HG03469 (cell line): ENCODE data around the gene XRN2.
A peak's percentile ranks its signal among the peaks of the same experiment; 100 is the strongest.

ENCODE experiments used
- ATAC-seq: cut with Tn5 transposase; IDR thresholded peaks from one replicate; pipeline ENCODE4 v1.9.1; 2021; ENCODE audit warnings: mild to moderate bottlenecking, moderate library complexity, moderate number of reproducible peaks; ENCODE audit not compliant: unreplicated experiment

Gene XRN2

GRCh38 chr20:21291026-21291425 lies 12.1 kb upstream of the XRN2 start:
- ATAC-seq: no peak

GRCh38 chr20:21294755-21295154 lies 8.4 kb upstream of the XRN2 start:
- no peak for ATAC-seq

- no peak for ATAC-seq
Observed at GRCh38 chr20:21301940-21302663, 1.0 kb upstream of the XRN2 start.

- ATAC-seq: peak; percentile 24
Observed at GRCh38 chr20:21302664-21303060, 469 bp upstream of the XRN2 start.

- no peak for ATAC-seq
Observed at GRCh38 chr20:21303872-21304586, 898 bp downstream of the XRN2 start.

GRCh38 chr20:21308340-21308739 lies 5.2 kb downstream of the XRN2 start:
- no peak for ATAC-seq

GRCh38 chr20:21309678-21310467 lies 6.7 kb downstream of the XRN2 start:
- no peak for ATAC-seq

GRCh38 chr20:21312813-21313474 lies 9.8 kb downstream of the XRN2 start:
- ATAC-seq: no peak

- ATAC-seq: no peak
Observed at GRCh38 chr20:21315138-21315537, 12.0 kb downstream of the XRN2 start.

GRCh38 chr20:21322083-21322710 lies 19.1 kb downstream of the XRN2 start:
- no peak for ATAC-seq

GRCh38 chr20:21322921-21323331 lies 19.8 kb downstream of the XRN2 start:
- no peak for ATAC-seq

- ATAC-seq: no peak
Observed at GRCh38 chr20:21323640-21324039, 20.5 kb downstream of the XRN2 start.

GRCh38 chr20:21324126-21324525 lies 21.0 kb downstream of the XRN2 start:
- ATAC-seq: no peak

GRCh38 chr20:21325296-21325695 lies 22.2 kb downstream of the XRN2 start:
- ATAC-seq: no peak

GRCh38 chr20:21326700-21327099 lies 23.6 kb downstream of the XRN2 start:
- ATAC-seq: no peak

GRCh38 chr20:21336455-21337151 lies 33.5 kb downstream of the XRN2 start:
- ATAC-seq: no peak

- ATAC-seq: no peak
Observed at GRCh38 chr20:21338291-21338690, 35.2 kb downstream of the XRN2 start.

GRCh38 chr20:21339499-21339898 lies 36.4 kb downstream of the XRN2 start:
- ATAC-seq: no peak

- no peak for ATAC-seq
Observed at GRCh38 chr20:21340991-21341697, 38.0 kb downstream of the XRN2 start.
